Hypothalamus (tissue), 51 donors: ENCODE results near the gene ZP1.
"Not testable (repeated sequence)": the region's sequence is repeated elsewhere in the genome, so short reads cannot be mapped to it uniquely, and the experiment has no call there.

Experiments used
- DNase-seq, 51 donors: peaks; one replicate each; lab custom pipeline; 2025; lab: John Stamatoyannopoulos, UW

Gene ZP1

DNA sequence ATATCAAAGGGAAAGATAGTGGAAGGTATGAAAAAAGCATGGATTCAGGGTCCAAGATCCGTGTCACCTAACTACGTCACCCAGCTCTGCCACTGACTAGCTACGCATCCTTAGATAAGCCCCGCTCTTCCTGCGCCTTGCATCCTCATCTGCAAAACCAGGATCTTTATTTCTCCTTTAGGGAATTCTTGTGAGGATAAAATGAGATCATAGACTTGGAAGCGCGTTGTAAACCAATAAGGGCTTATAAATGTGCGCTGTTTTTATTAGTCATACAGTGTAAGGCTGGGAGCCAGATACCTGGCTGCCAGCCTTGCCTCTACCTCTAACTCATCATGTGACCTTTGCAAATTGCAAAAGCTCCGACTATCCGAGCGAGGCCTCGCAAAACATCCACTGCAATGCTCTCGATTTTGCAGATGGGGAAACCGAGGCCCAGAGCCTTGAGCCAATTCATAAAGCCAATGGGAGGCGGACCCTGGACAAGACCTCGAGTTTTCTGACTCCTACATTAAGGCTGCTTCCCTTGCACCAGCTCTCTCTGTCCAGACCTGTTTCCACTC is 38.3 kb downstream of the ZP1 start:
- DNase-seq, result peak in 1 of 51 donors; percentile 45

DNA sequence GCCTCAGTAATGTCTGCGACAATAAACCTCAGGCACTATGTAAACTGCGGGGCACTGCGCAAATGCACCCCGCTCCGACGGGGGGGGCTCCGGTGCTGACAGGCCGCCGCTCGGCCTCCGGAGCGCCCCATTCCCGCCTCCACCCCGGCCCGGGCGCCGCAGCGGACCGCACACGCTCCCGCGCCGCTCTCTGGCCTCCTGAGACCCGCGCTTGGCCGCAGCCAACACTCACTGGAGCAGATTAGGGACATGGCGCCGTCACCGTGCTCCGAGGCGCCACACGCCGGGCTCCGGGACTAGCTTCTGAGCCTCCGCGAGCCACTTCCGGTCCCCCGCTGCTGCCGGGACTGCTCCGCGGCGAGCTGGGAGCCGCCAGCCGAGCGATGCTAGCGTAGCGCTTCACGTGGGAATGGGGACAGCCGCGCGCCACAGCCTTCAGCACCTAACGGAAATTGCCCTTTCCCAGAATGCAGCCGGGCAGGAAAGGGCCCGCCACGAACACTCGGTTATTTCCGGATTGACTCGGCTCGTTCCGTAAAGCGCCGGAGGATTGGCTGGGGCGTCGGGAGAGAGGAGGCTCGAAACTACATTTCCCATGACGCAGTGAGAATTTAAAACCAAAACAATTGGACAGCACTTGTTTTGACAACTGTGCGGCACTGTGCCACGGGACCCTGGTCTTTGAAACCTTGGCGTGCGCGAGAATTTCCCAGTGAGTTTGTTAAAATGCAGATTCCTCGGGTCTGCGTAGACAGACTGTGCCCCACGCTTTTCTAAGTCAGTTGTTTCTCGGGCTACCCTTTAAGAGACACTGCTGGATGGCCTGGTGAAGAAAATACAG is 39.0 kb downstream of the ZP1 start, which contains the start of gene PRPF19:
PRPF19 (minus strand) TSS at position 454 of the 841 bp plus-strand sequence; CDS start at position 251, 203 bp downstream.
- DNase-seq, result peak; percentile 74 to 98 (median 93)

DNA sequence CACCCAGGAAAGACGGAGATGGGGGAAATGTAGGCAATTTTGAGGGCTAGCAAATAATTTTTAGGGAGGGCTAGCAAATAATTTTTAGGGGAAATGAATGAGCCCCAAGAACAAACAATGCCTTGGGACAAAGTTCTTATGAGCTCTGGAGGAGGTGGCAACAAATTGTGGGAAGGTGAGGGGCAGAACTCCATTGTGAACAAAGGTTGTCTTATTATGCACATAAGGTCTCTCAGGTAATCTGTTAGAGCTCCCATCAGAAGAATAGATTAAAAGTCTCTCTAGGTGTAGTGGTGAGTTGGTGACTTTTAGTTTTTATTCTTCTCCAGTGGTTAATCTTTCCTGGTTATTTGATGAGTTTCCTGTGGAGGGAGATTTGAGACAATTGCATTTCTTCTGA is 41.5 kb downstream of the ZP1 start:
- no peak for DNase-seq

DNA sequence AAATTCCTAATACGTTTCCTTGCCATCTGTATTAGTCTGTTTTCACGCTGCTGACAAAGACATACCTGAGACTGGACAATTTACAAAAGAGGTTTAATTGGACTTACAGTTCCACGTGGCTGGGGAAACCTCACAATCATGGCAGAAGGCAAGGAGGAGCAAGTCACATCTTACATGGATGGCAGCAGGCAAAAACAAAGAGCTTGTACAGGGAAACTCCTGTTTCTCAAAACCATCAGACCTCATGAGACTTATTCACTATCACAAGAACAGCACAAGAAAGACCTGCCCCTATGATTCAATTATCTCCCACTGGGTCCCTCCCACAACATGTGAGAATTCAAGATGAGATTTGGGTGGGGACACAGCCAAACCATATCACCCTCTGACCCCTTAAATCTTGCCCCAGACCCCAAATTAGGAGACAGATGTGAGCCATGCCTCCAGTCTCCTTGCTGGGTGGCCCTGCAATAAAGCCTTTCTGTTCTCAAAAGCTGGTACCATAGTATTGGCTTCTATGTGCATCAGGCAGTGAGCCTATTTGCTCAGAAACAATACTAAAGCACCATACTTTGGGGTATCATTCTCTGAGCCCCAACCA is 42.4 kb downstream of the ZP1 start:
- DNase-seq, result not testable (repeated sequence)

DNA sequence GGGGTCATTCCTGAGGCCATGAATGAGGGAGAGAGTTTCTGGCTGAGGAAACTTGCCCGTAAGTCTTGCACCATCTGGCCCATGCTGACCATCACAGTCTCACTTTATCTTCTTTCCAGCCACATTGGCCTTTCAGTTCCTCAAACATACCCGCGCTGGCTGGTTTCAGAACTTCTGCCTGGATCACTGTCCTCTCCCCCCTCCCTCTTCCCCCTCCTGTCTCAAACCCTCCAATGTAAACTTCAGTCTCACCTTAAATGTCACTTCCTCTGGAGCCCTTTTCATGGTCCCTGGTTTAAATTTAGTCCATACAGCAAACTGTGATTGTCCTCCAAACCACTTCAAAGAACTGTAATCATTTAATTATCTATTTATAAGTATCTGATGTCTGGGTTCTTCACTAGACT is 42.9 kb downstream of the ZP1 start:
- peak in 3 of 51 donors; percentile 5 to 25 (median 23) for DNase-seq

GRCh38 chr11:60910711-60911380 is 43.5 kb downstream of the ZP1 start:
- no peak for DNase-seq

GRCh38 chr11:60912223-60912850 is 45.0 kb downstream of the ZP1 start:
- DNase-seq, result no peak

DNA sequence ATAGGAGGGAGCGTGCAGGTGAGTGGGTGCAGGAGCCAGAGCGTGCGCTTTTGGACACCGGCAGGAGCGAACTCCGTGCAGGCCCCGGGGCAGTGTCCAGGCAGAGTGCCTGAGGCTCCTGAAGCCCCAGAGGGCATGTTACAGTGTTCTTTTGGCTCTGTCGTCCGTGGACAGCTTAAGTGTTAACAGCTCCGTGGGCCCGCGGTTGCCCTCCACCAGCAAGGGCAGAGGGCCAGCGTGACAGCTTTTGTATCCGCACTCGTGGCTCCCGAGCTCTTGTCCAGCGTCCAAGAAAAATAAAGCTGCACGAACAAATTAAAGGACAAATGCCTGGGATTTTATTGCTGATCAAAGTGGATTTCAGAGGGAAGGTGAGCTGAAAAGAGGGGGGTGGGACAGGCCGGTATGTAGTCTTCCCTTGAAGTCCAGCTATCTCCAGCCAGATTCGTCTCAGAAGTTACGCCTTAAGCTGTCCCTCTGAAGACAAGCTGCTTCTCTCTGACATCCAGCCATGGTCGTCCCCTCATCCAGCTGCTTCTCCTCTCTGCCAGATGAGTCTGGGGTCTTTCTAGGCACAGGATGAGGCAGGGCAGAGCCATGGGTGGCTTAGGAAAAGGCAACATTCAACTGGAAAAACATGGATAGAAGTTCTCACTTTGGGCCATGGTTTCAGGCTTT is 45.6 kb downstream of the ZP1 start:
- no peak for DNase-seq

DNA sequence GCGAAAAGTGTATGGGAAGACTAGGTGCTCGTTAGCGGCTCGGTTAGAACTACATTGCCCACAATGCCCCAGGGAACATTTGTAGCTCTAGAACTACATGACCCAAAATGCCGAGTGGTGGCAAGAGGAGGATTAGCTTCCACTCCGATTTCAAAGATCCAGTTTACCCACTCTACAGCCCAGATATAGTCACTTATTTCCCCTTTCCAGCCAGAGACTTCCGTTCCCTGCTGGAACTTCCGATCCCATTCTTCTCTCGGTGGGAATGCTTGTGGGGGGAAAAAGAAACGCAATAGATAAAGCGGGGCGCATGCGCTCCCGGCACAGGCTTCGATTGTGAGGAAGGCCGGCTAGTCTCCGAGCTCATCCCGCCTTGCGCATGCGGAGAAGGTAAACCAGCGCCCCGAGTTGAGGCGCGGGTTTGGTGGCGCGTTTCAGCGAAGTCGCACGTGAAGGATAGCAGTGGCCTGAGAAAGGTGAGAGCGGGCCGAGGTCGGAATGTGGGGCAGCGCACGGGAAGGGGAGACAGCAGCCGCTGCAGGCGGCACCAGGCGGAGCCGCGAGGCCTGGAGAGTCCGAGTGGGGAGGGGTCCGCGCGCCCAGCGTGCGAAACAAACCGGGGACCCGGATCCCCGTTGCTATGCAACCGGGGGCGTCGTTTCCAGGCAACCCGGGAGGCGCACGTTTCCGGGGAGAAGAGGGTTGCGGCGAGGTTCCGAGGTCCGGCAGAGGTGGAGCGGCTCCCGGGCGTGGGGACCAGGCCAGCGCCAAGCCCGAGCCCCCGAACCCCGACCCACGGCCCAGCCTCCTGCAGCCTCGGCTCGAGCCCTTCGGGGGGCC is 46.7 kb downstream of the ZP1 start, which contains the start of gene TMEM109:
TMEM109 (plus strand) TSS at position 366 of the 840 bp plus-strand sequence. CDS start 5,536 bp downstream, outside the sequence.
- DNase-seq, result peak; percentile 62 to 99 (median 84)

DNA sequence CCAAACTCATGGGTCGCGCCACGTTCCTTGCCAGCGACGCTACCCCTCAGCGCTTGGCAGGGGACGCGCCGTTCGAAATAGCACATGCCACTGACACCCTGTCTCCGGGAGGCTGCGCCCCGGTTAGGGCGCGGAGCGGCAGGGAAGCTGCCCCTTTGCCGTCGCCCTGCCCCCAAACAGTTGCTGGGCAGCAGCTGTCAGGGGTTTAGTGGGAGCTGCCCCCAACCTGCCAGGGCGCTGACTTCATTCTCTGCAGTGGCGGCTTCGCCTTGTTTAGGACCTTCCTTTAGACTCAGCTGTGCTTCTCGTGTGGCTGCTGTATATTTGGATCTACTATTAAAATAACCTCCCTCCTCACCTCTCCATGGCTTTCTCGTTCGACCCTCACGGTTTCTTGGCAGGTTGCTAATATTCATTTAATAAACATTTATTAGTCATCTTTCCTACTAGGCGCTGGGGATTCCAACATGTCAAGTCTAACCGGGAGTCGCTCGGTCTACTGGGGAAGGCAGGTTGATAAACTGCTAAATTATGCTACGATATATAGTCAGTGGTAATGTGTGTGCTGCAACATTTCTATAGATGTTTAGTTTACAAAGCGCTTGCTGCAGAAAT is 47.4 kb downstream of the ZP1 start:
- DNase-seq, result peak in 17 of 51 donors; percentile 18 to 73 (median 60)

- DNase-seq, result peak in 28 of 51 donors; percentile 15 to 73 (median 42)
Measured at GRCh38 chr11:60915248-60915914, 48.0 kb downstream of the ZP1 start.

GRCh38 chr11:60916669-60917206 is 49.4 kb downstream of the ZP1 start:
- DNase-seq, result no peak

DNA sequence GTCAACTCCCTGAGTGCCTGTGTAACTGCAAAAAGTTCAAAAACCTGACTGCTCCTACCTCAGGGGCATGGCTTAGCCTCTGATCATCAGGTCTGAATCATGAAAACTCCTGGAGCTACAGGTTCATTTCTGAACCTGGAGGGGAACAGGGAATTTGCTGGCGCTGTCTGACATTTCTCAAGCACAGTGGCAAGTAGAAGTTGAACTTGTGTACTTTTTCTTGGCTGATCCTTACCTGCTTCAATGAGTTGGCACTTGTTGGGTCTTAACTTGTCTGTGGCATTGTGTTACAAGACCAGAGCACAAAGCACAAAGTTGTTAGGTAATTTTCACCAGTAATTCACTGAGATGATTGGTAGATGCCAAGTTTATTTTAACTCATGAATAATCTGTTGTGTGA is 49.9 kb downstream of the ZP1 start:
- no peak for DNase-seq

GRCh38 chr11:60918251-60918938 is 51.1 kb downstream of the ZP1 start:
- DNase-seq, result no peak

- no peak for DNase-seq
Measured at GRCh38 chr11:60918939-60919265, 51.6 kb downstream of the ZP1 start.

DNA sequence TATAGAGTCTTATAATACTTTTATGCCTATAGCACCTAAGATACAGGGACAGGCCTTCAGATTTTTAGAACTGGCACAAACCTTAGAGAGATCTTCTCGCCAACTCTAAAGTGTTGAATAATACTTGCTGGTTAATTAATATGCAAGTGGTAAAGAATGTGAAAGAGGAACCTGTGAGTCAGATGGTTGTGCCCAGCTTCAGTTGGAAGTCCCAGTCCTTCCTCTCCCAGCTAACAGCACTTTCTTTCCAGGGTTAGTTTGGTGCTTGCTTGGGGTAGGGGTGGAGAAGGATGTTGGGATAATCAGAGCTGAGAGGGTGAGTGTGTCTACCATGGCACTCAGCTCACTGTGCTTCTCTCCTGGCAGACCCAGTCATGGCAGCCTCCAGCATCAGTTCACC is 52.0 kb downstream of the ZP1 start:
- no peak for DNase-seq

DNA sequence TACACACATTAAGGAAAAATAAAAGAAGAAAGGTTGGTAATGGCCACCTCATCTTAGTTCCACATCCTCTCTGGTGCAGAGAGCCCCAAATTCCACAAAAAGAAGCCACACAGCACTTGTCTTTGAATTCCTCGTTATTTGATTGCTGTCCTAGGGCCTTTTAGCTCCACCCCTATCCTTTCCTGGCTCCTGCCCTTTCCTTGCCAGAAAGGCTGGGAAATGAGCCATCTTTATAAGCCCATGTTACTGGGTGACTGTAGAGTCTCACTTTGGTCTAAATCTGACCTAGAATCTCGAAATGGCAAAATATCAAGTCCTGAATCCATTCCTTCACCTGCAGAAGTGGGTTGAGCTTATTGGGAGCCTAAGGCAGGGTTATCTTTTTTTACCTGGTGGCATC is 52.6 kb downstream of the ZP1 start:
- DNase-seq, result no peak
